ENCODE measurements around the gene REXO4. TPM values are rescaled to one million over a fixed set of nuclear protein-coding genes. Genes with fewer than 3 reads are reported as not detected.
"Not testable (repeated sequence)": the region's sequence is repeated elsewhere in the genome, so short reads cannot be mapped to it uniquely, and the experiment has no call there.

REXO4 gene
- total and polyA plus RNA-seq, 2 of the 8 experiments (the other 6 are each of a cell fraction or from before 2014, with no cell fraction given): 19.1 to 38.3 TPM

- WGBS, 2 experiments (ENCODE audit: extremely low coverage in 1 of 2, insufficient coverage in 1 of 2, insufficient read length in 1 of 2, insufficient replicate concordance in 2 of 2, low coverage in 1 of 2, low lambda C conversion rate in 2 of 2, missing lambda C conversion rate in 1 of 2): 100% methylated on average over 3 of the region's 3 CpGs; no CpG with 5 or more reads in 1 of the 2 experiments
- H3K4me1 ChIP-seq (replicated peaks in 1 of 4; ENCODE audit: control insufficient read depth in 3 of 4, insufficient read depth in 4 of 4, low read length in 3 of 4); H3K18ac ChIP-seq (ENCODE audit: extremely low read depth, low read length); H3K27me3 ChIP-seq (replicated peaks in 1 of 4; ENCODE audit: control insufficient read depth in 3 of 4, extremely low read depth in 1 of 4, insufficient read depth in 3 of 4, low read length in 3 of 4); H2BK15ac ChIP-seq (ENCODE audit: low read length); DNase-seq (ENCODE audit: low read depth in 1 of 2, low spot score in 2 of 2); H4K91ac ChIP-seq (replicated peaks; ENCODE audit: insufficient read length, low read length); H2BK5ac ChIP-seq (ENCODE audit: low read depth, low read length); H2BK12ac ChIP-seq (ENCODE audit: low read depth, low read length); H3K36me3 ChIP-seq (ENCODE audit: control insufficient read depth in 2 of 4, insufficient read depth in 4 of 4, low read length in 3 of 4); H3K79me2 ChIP-seq (ENCODE audit: control insufficient read depth in 1 of 2, insufficient read depth in 2 of 2, low read length in 2 of 2); H3K4me3 ChIP-seq (ENCODE audit: extremely low read depth in 1 of 4, insufficient read depth in 2 of 4, low read depth in 3 of 4, low read length in 4 of 4); POLR2A ChIA-PET (ENCODE audit: partially characterized antibody); H4K8ac ChIP-seq (ENCODE audit: extremely low read depth, insufficient read depth, low read length); H4K5ac ChIP-seq (ENCODE audit: insufficient read length, low read depth, low read length); FAIRE-seq; H3K79me1 ChIP-seq (ENCODE audit: low read depth, low read length); H3K4me2 ChIP-seq (ENCODE audit: insufficient read depth in 1 of 2, low read depth in 2 of 2, low read length in 2 of 2); H3K9ac ChIP-seq (replicated peaks in 1 of 4; ENCODE audit: extremely low read depth in 1 of 4, low read depth in 3 of 4, low read length in 3 of 4); H3K23ac ChIP-seq (ENCODE audit: insufficient read length); H4K20me1 ChIP-seq (replicated peaks in 1 of 2; ENCODE audit: control insufficient read depth in 1 of 2, insufficient read depth in 2 of 2, low read length in 2 of 2); H3K27ac ChIP-seq (ENCODE audit: low read depth, low read length); H3K4ac ChIP-seq (replicated peaks; ENCODE audit: insufficient read length, low read depth, low read length); H2BK120ac ChIP-seq (replicated peaks; ENCODE audit: low read depth, low read length); H2BK20ac ChIP-seq (ENCODE audit: low read length); H2AK5ac ChIP-seq (ENCODE audit: low read depth, low read length); H3K9me3 ChIP-seq (ENCODE audit: insufficient read depth in 2 of 2, low read depth in 1 of 2, low read length in 1 of 2); H2AFZ ChIP-seq (ENCODE audit: low read length); CTCF ChIA-PET (ENCODE audit: partially characterized antibody); H3K14ac ChIP-seq (ENCODE audit: insufficient read length); H3K56ac ChIP-seq (replicated peaks; ENCODE audit: insufficient read length, low read depth, low read length): not testable (repeated sequence)
- peaks cover 12% of the 10 kb centered on the region; the same call in 1 of the 2 replicates for H3K23me2 ChIP-seq (ENCODE audit: low read depth, low read length)
Measured at GRCh38 chr9:133392308-133392707, 25.5 kb downstream of the REXO4 start.

- H3K4me1 ChIP-seq (replicated peaks in 1 of 4; ENCODE audit: control insufficient read depth in 3 of 4, insufficient read depth in 4 of 4, low read length in 3 of 4); H2BK5ac ChIP-seq (ENCODE audit: low read depth, low read length); H3K9me3 ChIP-seq (ENCODE audit: insufficient read depth in 2 of 2, low read depth in 1 of 2, low read length in 1 of 2); H2AK5ac ChIP-seq (ENCODE audit: low read depth, low read length); H2BK15ac ChIP-seq (ENCODE audit: low read length); H3K36me3 ChIP-seq (ENCODE audit: control insufficient read depth in 2 of 4, insufficient read depth in 4 of 4, low read length in 3 of 4); H3K79me1 ChIP-seq (ENCODE audit: low read depth, low read length); H3K4me3 ChIP-seq (ENCODE audit: extremely low read depth in 1 of 4, insufficient read depth in 2 of 4, low read depth in 3 of 4, low read length in 4 of 4); H3K9ac ChIP-seq (replicated peaks in 1 of 4; ENCODE audit: extremely low read depth in 1 of 4, low read depth in 3 of 4, low read length in 3 of 4); H2BK20ac ChIP-seq (ENCODE audit: low read length); H3K14ac ChIP-seq (ENCODE audit: insufficient read length); FAIRE-seq; H3K4ac ChIP-seq (replicated peaks; ENCODE audit: insufficient read length, low read depth, low read length); POLR2A ChIA-PET (ENCODE audit: partially characterized antibody); H3K56ac ChIP-seq (replicated peaks; ENCODE audit: insufficient read length, low read depth, low read length); H3K79me2 ChIP-seq (ENCODE audit: control insufficient read depth in 1 of 2, insufficient read depth in 2 of 2, low read length in 2 of 2); H3K27ac ChIP-seq (ENCODE audit: low read depth, low read length); H2BK12ac ChIP-seq (ENCODE audit: low read depth, low read length); H2AFZ ChIP-seq (ENCODE audit: low read length); H3K27me3 ChIP-seq (replicated peaks in 1 of 4; ENCODE audit: control insufficient read depth in 3 of 4, extremely low read depth in 1 of 4, insufficient read depth in 3 of 4, low read length in 3 of 4); H2BK120ac ChIP-seq (replicated peaks; ENCODE audit: low read depth, low read length); CTCF ChIA-PET (ENCODE audit: partially characterized antibody); H4K5ac ChIP-seq (ENCODE audit: insufficient read length, low read depth, low read length); H3K4me2 ChIP-seq (ENCODE audit: insufficient read depth in 1 of 2, low read depth in 2 of 2, low read length in 2 of 2); H4K20me1 ChIP-seq (replicated peaks in 1 of 2; ENCODE audit: control insufficient read depth in 1 of 2, insufficient read depth in 2 of 2, low read length in 2 of 2); DNase-seq (ENCODE audit: low read depth in 1 of 2, low spot score in 2 of 2); H3K23ac ChIP-seq (ENCODE audit: insufficient read length); H4K91ac ChIP-seq (replicated peaks; ENCODE audit: insufficient read length, low read length); H4K8ac ChIP-seq (ENCODE audit: extremely low read depth, insufficient read depth, low read length); H3K18ac ChIP-seq (ENCODE audit: extremely low read depth, low read length): not testable (repeated sequence)
- WGBS, 2 experiments (ENCODE audit: extremely low coverage in 1 of 2, insufficient coverage in 1 of 2, insufficient read length in 1 of 2, insufficient replicate concordance in 2 of 2, low coverage in 1 of 2, low lambda C conversion rate in 2 of 2, missing lambda C conversion rate in 1 of 2): 91% methylated on average over 2 of the region's 4 CpGs; no CpG with 5 or more reads in 1 of the 2 experiments
- H3K23me2 ChIP-seq (ENCODE audit: low read depth, low read length): peaks cover 12% of the 10 kb centered on the region; the same call in 1 of the 2 replicates
Measured at GRCh38 chr9:133391449-133391848, 26.4 kb downstream of the REXO4 start.

Measured in H1 (cell line).